Measurements from ENCODE around the gene DPF3.

DNA sequence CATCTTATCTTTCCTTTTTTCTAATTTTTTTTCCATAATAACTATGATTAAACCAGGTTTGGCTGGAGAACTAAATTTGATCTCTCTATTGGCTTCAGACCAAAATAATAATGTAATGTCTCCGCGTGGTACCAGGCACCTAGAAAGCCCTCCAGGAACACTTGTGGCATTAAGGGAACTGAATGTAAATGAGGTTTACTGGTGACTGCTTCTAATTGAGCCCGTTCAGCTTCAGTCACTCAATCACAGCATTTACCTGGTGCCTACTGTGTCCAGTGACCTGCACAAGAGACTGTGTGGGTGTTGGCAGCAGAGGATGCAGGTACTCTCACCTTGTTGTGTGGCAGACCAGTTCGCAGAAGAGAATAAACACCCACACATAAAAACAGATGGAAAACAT is 302.5 kb downstream of the DPF3 start:
- TF ChIP-seq, protein P1, sequence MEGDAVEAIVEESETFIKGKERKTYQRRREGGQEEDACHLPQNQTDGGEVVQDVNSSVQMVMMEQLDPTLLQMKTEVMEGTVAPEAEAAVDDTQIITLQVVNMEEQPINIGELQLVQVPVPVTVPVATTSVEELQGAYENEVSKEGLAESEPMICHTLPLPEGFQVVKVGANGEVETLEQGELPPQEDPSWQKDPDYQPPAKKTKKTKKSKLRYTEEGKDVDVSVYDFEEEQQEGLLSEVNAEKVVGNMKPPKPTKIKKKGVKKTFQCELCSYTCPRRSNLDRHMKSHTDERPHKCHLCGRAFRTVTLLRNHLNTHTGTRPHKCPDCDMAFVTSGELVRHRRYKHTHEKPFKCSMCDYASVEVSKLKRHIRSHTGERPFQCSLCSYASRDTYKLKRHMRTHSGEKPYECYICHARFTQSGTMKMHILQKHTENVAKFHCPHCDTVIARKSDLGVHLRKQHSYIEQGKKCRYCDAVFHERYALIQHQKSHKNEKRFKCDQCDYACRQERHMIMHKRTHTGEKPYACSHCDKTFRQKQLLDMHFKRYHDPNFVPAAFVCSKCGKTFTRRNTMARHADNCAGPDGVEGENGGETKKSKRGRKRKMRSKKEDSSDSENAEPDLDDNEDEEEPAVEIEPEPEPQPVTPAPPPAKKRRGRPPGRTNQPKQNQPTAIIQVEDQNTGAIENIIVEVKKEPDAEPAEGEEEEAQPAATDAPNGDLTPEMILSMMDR (conservative IDR thresholded peaks at IDR 0.05) = no peak
- TF ChIP-seq EZH2 (IDR thresholded peaks at IDR 0.05; ENCODE audit: low read depth) = no peak
